GM13976 (cell line): Measurements from ENCODE around the gene ANO9.
A peak's percentile ranks its signal among the peaks of the same experiment; 100 is the strongest.

ENCODE experiments used
- DNase-seq: peaks from one replicate; pipeline ENCODE4 v3.0.0; 2012; ENCODE audit warnings: low spot score
- in situ Hi-C: fragments of 300-500 bp; cut with MboI; formaldehyde crosslinking; loops from one replicate; pipeline ENCODE4 v1.12.0; 2022; ENCODE audit warnings: low sequenced_read_pairs, mixed read lengths, inconsistent platforms; ENCODE audit not compliant: unreplicated experiment
- TF ChIP-seq, protein P1 (sequence below): IDR thresholded peaks from 2 replicates; pipeline ENCODE4 v1.5.1; 2012; ENCODE audit warnings: borderline replicate concordance, mild to moderate bottlenecking; ENCODE audit not compliant: insufficient read depth; ENCODE audit errors: extremely low read depth, missing control alignments, control extremely low read depth

Gene ANO9, protein sequence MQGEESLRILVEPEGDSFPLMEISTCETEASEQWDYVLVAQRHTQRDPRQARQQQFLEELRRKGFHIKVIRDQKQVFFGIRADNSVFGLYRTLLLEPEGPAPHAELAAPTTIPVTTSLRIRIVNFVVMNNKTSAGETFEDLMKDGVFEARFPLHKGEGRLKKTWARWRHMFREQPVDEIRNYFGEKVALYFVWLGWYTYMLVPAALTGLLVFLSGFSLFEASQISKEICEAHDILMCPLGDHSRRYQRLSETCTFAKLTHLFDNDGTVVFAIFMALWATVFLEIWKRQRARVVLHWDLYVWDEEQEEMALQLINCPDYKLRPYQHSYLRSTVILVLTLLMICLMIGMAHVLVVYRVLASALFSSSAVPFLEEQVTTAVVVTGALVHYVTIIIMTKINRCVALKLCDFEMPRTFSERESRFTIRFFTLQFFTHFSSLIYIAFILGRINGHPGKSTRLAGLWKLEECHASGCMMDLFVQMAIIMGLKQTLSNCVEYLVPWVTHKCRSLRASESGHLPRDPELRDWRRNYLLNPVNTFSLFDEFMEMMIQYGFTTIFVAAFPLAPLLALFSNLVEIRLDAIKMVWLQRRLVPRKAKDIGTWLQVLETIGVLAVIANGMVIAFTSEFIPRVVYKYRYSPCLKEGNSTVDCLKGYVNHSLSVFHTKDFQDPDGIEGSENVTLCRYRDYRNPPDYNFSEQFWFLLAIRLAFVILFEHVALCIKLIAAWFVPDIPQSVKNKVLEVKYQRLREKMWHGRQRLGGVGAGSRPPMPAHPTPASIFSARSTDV

DNA sequence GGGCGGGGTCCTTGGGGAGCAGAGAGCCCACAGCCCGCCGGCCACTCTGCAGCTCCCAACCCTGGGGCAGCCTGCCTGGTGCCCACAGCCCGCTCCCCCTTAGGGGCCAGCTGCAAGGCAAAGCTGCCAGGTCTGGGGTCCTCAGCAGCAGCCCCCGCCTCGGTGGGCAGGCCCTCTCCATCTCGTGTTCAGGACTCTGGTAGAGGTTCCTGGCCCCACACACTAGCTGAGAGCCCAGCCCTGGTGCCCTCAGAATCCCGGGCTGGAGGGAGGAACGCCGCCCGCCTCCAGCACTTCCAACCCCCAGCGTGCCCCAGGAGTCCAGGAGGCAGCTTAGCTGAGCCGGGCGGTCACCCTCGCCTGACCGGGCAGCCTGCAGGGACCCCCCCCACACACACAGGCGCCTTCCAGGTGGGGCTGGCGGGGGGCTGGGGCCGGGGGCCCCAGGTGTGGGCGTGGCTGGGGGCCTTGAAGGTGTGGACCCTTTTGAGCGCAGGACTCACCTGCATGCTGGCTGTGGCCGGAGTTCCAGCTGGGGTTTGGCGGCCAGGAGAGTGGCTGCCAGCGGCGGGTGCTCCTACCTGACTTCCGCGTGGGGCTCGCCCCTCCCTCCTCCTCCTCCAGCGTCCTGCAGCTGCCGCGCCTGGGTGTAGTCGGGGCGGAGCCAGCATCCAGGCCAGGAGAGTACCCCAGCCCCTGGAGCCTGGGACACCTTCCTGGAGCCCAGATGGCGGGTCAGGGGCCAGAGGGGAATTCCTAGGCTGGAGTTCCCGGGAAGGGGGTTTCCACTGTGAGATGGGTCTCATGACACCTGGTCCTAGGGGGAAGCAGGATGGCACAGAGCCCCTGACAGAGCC lies at the start of gene ANO9:
ANO9 (minus strand) TSS at position 594 of the 857 bp plus-strand sequence; CDS start at position 509, 85 bp downstream.
- in situ Hi-C loops, result no loop called here
- DNase-seq, result peak; percentile 91
- TF ChIP-seq, protein P1, sequence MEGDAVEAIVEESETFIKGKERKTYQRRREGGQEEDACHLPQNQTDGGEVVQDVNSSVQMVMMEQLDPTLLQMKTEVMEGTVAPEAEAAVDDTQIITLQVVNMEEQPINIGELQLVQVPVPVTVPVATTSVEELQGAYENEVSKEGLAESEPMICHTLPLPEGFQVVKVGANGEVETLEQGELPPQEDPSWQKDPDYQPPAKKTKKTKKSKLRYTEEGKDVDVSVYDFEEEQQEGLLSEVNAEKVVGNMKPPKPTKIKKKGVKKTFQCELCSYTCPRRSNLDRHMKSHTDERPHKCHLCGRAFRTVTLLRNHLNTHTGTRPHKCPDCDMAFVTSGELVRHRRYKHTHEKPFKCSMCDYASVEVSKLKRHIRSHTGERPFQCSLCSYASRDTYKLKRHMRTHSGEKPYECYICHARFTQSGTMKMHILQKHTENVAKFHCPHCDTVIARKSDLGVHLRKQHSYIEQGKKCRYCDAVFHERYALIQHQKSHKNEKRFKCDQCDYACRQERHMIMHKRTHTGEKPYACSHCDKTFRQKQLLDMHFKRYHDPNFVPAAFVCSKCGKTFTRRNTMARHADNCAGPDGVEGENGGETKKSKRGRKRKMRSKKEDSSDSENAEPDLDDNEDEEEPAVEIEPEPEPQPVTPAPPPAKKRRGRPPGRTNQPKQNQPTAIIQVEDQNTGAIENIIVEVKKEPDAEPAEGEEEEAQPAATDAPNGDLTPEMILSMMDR, result no peak

DNA sequence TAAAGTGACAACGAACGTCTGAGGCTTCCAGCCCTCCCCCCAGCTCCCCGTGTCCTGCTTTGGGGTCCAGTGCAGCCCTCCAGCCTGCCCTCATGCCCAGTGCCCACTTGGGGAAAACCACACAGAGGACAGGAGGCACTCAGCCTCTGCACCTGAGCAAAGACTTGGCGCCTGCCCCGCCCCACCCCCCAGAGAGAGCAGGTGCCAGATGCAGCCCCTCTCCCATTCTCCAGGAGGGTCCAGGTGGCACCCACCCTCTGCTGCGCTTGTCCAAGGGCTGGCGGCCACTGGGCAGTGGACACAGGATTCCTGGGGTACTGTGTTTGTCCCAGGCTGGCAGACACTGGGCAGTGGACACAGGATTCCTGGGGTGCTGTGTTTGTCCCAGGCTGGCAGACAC lies 49.5 kb upstream of the ANO9 start:
- TF ChIP-seq, protein P1, result no peak
- in situ Hi-C loops, result no loop called here
- no peak for DNase-seq

DNA sequence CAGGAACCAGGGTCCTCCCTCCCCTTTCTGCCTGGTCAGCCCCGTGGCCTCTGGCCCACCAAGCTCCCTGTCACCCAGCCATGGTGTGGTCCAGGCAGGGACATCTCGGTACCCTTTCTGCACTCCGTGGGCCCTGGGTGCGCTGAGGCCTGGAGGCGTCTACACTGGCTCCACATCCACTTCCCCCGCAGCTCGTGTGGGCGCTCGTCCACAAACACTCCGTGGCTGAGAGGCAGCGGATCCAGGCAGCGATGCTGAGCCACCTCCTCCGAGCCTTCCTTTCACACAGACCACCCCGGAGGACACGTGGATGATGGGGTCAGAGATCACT lies 49.1 kb upstream of the ANO9 start:
- TF ChIP-seq, protein P1, result no peak
- in situ Hi-C loops, result no loop called here
- no peak for DNase-seq

DNA sequence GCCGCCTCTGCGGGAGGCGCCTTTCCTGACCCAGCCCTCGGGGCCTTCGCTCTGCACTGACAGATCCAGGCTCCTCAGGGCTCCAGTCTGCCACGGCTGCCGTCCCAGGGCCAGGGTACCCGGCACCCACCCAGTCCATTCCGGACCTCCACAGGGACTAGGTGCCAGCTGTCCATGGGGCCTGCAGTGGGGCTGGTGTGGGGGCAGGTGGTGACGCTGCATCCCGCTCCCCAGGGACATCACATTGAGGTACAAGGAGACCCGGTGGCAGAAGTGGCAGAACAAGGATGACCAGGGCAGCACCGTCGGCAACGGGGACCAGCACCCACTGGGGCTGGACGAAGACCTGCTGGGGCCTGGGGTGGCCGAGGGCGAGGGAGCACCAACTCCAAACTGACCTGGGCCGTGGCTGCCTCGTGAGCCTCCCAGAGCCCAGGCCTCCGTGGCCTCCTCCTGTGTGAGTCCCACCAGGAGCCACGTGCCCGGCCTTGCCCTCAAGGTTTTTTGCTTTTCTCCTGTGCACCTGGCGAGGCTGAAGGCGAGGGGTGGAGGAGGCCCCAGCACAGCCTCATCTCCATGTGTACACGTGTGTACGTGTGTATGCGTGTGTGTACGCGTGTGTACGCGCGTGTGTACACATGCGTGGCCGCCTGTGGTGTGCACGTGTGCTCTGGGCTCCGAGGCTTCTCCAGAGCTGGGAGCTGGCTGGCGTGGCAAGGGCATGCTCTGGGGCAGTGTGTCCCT lies 48.5 kb upstream of the ANO9 start:
- in situ Hi-C loops, result no loop called here
- no peak for DNase-seq
- TF ChIP-seq, protein P1, result no peak

DNA sequence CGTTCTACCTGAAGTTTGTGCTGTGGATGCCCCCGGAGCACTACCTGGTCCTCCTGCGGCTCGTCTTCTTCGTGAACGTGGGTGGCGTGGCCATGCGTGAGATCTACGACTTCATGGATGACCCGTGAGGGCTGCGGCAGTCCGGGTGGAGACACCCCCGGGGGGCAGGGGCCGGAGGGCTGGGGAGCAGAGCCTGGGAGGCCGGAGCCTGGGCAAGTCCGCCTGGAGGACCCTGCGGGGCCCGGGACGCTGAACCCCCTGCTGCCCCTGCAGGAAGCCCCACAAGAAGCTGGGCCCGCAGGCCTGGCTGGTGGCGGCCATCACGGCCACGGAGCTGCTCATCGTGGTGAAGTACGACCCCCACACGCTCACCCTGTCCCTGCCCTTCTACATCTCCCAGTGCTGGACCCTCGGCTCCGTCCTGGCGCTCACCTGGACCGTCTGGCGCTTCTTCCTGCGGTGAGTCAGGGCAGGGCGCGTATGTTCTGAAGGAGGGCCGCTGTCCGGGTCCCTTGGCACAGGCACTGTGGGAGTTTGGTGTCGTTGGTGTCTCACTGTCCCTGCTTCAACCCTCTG lies 47.9 kb upstream of the ANO9 start:
- DNase-seq, result no peak
- TF ChIP-seq, protein P1, result no peak
- in situ Hi-C loops, result no loop called here
